Left kidney (tissue), 8 donors: ENCODE measurements around the gene HTD2. TPM values are rescaled to one million over a fixed set of nuclear protein-coding genes. Genes with fewer than 3 reads are reported as not detected.
"Not testable (repeated sequence)": the region's sequence is repeated elsewhere in the genome, so short reads cannot be mapped to it uniquely, and the experiment has no call there.

Experiments
- DNase-seq: peaks from one replicate; pipeline ENCODE4 v3.0.0-alpha.2; 2013
- long read RNA-seq, 8 donors: transcript quantifications; one replicate each; lab custom pipeline, GENCODE V29; 2026
- polyA plus RNA-seq: library from polyadenylated mRNA; unstranded; fragments of 120-200 nt; gene quantifications from one replicate; pipeline ENCODE4 v1.2.1, GENCODE V29; 2013; ENCODE audit not compliant: insufficient read length

The HTD2 gene
- 15.1 TPM for polyA plus RNA-seq
- long read RNA-seq, donor 1, transcript HTD2-201 (5 exons, 1,508 nt), result major isoform, 7 of 9 reads
- long read RNA-seq, donor 1, partial matches to known transcripts, result 0 of 9 reads
- long read RNA-seq, donor 1, other reads (novel, unspliced or antisense), result 0 of 9 reads
- long read RNA-seq, donor 2, transcript HTD2-206 (5 exons, 1,378 nt), result major isoform, 5 of 6 reads
- long read RNA-seq, donor 2, partial matches to known transcripts, result 0 of 6 reads
- long read RNA-seq, donor 2, other reads (novel, unspliced or antisense), result 0 of 6 reads
- long read RNA-seq, donor 3, partial matches to known transcripts, result 0 of 3 reads
- long read RNA-seq, donor 3, other reads (novel, unspliced or antisense), result 0 of 3 reads
- long read RNA-seq, donor 4, result 0 reads
- long read RNA-seq, donor 5, transcript HTD2-206 (5 exons, 1,378 nt), result minor isoform, 5 of 12 reads
- long read RNA-seq, donor 5, transcript HTD2-201 (5 exons, 1,508 nt), result major isoform, 6 of 12 reads
- long read RNA-seq, donor 5, partial matches to known transcripts, result 0 of 12 reads
- long read RNA-seq, donor 5, other reads (novel, unspliced or antisense), result 0 of 12 reads
- long read RNA-seq, donor 6, transcript HTD2-201 (5 exons, 1,508 nt), result major isoform, 6 of 7 reads
- long read RNA-seq, donor 6, partial matches to known transcripts, result 0 of 7 reads
- long read RNA-seq, donor 6, other reads (novel, unspliced or antisense), result 0 of 7 reads
- long read RNA-seq, donor 7, transcript HTD2-201 (5 exons, 1,508 nt), result major isoform, 12 of 13 reads
- long read RNA-seq, donor 7, partial matches to known transcripts, result 0 of 13 reads
- long read RNA-seq, donor 7, other reads (novel, unspliced or antisense), result 0 of 13 reads
- long read RNA-seq, donor 8, partial matches to known transcripts, result 0 of 3 reads
- long read RNA-seq, donor 8, other reads (novel, unspliced or antisense), result 0 of 3 reads

DNA sequence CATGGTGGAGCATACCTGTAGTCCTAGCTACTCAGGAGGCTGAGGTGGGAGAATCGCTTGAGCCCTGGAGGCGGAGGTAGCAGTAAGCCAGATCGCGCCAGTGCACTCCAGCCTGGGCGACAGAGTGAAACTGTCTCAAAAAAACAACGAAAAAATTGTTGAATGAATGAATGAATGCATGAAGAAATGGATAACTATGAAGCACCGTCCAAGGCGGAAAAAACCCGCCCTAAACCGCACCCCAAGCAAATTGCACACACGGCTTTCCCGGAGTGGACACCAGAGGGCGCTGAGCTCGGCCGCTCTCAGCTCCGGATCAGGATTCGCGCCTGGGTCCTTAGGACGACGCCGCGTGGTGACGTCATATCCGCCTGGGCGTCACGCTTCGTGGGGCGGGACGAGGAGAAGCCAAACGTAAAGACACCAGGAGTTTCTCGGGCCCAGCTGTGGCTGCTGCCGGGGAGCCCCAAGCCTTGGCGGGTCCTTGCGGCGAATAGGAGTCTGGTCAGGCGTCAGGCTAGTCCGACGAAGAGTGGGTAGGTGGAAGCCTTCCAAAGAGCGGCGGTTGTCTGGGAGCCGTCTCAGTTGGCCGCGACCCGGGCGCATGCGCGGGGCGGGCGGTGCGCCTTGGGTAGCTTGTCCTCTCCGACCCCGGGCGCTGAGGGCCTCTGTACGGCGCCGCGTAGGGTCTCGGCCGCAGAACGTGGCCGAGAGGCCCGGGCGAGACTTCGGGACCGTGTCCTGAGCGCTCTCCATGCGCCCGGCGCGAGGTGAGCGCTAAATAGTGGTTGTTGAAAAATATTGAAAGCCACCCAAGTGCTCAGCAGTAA lies at the start of gene HTD2, which contains the start of gene RPP14:
HTD2 (plus strand) TSS at position 639 of the 830 bp plus-strand sequence. CDS start 11,094 bp downstream, outside the sequence.
RPP14 (plus strand) TSS at position 364 of the 830 bp plus-strand sequence. CDS start 4,085 bp downstream, outside the sequence.
- peak; percentile 99 for DNase-seq

DNA sequence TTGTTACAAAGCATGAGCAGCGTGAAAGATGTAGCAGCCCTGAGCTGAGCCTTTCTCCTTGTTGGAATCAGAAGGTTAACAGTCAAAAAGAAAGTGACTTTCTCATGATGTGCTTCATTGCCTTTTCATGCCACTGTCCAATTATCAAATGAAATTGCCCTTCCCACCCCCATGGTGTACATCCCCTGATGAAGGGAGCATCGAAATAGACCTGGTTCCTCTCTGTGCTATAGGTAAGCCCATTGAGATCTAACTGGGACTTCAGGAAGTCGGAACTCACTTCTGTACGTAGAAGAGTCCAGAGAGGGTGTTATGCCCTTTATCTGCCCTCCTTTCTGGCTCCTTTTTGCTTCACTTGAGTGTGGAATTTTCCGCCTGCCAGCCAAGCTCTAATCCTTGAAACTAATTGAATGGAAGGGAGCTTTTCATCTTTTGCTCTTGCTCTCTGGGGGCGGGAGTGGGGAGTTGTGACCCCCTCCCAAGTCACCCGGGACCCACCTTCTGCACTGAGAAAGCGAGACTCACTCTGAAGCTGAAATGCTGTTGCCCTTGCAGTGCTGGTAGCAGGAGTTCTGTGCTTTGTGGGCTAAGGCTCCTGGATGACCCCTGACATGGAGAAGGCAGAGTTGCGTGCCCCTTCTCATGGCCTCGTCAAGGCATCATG lies 47.8 kb upstream of the HTD2 start:
- no peak for DNase-seq

DNA sequence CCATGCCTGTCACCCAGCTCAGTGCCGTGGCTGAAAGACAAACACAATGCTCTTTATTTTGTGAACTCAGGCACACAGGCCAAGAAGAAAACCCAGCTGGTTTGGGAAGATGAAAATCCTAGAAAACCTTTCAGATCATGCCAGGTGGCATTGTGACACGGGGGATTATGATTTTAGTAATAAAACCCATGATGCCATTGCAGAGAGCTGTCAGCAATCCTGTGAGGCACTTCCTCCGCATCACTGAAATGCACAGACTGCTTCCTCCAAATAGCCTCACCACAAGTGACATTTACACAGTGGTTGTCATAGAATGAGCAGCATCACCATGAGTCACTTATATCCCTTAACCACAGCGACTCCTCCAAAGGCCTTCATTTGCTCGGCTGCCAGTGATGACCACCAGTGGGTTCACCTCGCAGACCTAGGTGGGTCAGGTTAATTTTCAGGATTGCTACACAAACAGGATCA lies 46.0 kb upstream of the HTD2 start:
- no peak for DNase-seq

DNA sequence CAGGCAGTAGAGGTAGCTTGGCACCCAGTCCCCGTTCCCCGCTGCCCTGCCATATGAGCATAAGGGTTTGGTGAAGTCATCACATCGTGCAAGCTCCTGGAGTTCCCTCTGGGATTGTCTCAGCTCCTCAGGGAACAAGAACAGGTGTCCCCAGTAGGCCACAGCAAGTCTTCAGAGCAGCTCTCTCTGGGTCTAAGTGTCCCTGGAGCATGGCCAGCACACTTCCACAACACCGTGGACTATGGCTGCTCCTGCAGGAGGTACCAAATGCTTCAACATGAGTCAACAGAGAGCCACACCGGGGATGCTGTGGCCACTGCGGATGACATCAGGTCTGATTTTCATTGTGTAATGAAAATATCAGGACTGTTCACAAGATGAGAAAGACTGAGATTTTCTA lies 45.6 kb upstream of the HTD2 start:
- DNase-seq, result no peak

DNA sequence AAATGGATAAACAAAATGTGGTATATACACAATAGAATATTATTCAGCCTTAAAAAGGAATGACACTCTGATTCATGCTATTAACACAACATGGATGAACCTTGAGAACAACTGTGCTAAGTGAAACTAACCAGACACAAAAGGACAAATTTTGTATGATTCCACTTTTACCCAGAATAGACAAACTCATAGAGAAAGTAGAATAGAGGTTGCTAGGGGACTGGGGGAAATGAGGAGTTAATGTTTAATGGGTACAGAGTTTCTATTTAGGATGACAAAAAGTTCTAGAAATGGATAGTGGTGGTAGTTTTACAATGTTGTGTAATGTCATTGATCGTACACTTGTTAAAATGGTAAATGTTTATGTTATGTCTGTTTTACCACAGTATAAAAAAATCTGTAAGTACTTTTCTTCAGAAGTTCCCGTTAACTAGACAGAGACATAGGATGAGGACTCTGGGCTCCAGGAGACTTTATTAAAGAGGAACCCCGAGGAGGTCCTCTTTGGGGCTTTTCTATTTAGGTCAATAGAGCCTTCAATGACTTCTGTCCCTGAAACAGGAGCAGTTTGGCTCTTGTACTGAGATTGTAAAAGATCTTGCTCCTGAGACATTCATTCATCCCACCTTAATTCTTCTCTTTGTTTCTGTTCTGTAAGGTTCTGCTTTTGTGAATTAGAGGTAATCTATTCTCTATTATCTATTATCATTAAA lies 44.2 kb upstream of the HTD2 start:
- no peak for DNase-seq

DNA sequence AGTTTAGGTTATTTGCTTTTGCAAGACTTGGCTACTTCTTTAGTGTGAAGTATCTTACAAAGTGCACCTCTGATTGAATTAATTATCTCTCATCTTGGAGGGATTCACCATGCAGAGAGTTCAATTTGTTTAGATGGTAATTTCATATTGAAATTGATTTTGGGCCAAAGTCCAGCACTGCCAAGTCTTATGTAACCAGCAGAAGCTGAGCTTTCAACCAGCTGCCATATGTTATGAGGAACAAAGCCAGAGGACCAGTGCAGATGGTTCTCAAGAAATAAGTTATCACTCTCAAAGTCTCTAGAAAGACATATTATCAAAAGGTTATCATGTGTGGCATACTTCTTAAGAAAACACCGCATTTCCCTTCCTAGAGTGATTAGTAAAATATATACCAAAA lies 39.7 kb upstream of the HTD2 start:
- no peak for DNase-seq

DNA sequence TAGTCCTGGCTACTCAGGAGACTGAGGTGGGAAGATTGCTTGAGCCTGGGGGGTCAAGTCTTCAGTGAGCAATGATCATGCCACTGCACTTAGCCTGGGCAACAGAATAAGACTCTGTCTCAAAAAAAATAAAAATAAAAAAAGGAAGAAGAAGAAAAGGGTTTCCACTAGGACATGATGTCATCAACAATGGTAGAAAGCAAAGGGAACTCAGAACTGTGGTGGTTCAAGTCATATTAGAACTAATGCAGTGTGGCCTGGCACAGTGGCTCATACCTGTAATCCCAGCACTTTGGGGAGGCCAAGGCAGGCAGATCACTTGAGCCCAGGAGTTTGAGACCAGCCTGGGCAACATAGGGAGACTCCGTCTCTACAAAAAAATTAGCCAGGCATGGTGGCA lies 38.8 kb upstream of the HTD2 start:
- not testable (repeated sequence) for DNase-seq

DNA sequence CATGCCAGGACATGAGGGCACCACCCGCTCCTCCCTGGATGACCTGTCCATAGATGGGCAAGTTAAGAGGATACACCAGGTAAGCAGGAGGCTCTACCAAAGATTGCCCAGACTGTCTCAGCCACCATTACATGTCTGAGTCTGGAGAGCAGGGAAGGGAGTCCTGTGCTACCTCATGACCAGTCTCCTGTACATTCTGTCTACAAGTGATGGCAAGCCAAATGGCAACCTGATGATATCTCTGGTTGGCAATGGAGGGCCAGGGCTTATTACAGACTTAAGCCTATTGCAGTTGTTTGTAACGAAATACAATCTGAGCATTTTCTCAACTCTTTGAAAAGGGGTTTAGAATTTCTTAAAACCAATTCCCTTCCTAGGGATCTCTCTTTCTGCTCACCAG lies 37.0 kb upstream of the HTD2 start:
- no peak for DNase-seq

DNA sequence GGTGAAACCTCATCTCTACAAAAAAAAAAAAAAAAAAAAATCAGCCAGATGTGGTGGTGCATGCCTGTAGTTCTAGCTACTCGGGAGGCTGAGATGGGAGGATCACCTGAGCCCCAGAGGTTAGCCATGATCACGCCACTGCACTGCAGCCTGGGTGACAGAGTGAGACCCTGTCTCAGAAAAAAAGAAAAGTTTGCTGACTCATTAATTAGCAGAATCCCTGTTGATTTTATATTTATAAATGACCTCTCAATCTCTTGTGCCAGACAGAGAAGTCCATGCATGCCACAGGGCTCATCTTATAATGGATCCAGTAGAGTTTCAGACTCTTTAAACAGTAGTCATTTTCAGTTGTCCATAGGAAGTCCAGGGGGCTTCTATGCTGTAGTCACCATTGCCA lies 35.8 kb upstream of the HTD2 start:
- no peak for DNase-seq

DNA sequence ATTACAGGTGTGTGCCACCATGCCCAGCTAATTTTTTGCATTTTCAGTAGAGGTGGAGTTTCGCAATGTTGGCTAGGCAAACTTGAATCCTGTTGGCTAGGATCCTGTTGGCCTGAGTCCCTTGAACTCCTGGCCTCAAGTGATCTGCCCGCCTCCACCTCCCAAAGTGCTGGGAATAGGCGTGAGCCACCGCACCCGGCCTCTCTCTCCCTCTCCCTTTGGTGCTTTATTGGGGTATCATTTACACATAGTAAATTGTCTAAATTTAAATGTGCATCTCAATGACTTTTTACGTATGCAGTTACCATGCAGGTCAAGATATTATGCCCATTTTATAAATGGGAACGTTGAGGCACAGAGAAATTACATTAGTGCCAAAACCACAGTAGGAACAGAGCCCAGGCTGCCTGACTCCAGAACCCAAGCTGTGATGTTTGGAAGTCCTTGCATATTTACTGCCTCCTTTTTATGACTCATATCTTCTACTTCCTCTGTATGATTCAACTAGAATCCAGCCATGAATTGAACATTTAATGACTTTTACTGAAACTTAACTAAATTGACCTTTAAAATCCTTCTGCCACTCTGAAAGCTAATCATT lies 34.3 kb upstream of the HTD2 start:
- DNase-seq, result no peak

DNA sequence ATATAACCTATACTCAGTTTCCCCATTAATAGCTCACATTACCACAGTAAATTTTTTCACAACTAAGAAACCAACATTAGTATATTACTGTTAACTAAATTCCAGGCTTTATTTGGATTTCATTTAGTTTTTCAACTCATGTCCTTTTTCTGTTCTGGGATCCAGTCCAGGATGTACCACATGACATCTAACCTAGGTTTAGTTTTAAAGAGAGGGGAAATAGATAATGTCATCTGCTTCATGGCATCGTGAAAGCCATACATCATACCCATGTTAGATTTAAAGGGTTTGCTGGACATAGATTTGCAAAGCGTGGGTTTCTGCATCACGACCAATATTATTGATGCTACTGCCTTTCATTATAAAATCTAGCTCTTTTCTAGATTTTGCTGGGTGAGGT lies 33.4 kb upstream of the HTD2 start:
- no peak for DNase-seq

DNA sequence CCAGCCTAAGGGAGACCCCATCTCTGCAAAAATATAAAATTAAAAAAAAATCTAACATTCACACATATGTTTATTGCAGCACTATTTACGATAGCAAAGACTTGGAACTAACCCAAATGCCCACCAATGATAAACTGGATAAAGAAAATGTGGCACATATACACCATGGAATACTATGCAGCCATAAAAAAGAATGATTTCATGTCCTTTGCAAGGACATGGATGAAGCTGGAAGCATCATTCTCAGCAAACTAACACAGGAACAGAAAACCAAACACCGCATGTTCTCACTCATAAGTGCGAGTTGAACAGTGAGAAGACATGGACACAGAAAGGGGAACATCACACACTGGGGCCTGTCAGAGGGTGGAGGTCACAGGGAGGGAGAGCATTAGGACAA lies 33.0 kb upstream of the HTD2 start:
- not testable (repeated sequence) for DNase-seq

DNA sequence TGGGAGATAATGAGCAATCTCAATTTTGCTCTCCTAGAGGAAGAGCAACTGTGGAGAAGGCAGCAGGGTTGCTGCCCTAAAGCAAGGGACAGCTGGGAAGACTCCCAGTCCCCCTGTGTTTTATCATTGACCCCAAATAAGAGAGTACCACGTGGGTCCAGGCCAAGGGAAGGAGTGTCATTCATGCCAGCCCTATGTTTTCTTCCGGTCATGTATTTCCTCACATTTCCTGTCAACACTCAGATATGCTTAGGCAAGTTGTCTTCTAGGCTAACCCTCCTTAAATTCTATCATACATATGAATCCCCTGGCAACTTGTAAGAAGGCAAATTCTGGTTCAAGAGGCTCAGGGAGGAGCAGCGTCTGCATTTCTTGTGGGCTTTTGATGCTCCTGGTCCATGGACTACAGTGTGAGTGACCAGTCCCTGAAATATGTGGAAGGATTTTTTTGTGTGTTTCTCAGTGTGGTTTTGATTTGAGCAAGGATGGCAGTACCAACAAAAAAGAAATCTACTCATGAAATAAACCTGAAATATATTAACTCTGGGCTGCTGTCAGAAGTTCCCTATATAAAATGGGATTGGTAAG lies 32.2 kb upstream of the HTD2 start:
- DNase-seq, result no peak

DNA sequence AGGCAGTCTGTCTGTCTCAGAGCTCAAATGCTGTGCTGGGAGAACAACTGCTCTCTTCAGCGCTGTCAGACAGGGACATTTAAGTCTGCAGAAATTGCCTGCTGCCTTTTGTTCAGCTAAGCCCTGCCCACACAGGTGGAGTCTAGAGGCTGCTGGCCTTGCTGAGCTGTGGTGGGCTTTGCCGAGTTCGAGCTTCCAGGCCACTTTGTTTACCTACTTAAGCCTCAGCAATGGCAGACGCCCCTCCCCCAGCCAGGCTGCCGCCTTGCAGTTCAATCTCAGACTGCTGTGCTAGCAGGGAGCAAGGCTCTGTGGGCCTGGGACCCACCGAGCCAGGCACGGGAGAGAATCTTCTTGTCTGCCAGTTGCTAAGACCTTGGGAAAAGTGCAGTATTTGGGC lies 25.3 kb upstream of the HTD2 start:
- no peak for DNase-seq

DNA sequence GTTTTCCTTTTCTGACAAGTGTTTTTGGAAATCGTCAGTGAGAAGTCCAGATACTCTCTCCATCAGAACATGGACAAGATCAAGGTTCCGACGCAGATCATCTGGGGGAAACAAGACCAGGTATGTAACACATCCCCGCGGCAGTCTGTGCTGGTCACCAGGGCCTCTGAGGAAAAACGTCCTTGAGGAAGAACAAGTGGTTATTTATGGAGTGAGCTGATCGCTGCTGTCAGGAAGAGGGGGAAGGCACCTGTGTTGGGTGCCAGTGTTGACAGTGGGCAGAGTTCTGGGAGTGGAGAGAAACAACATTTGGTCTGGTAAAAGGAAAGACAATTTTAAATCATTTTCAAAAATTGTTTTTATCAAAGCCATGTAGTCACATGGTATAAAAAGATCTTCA lies 21.0 kb upstream of the HTD2 start:
- no peak for DNase-seq

DNA sequence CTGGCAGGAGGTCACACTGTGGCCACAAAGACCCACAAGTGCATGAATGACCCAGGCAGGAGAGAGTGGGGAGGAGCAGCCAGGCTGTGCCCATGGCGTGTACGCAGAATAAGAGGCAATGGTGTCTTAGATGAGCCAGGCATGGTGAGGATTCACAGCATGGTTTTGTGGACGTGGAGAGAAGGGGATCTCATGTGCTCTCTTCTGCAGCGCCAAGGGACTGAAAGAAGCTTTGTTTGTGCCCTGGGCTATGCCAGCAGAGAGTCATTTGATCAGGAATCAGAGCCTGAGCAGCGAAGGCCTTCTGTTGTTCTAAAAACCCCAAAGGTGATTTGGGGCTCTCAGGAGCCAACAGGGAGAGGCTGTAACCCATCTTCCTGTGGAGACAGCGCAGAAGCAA lies 19.0 kb upstream of the HTD2 start:
- no peak for DNase-seq

DNA sequence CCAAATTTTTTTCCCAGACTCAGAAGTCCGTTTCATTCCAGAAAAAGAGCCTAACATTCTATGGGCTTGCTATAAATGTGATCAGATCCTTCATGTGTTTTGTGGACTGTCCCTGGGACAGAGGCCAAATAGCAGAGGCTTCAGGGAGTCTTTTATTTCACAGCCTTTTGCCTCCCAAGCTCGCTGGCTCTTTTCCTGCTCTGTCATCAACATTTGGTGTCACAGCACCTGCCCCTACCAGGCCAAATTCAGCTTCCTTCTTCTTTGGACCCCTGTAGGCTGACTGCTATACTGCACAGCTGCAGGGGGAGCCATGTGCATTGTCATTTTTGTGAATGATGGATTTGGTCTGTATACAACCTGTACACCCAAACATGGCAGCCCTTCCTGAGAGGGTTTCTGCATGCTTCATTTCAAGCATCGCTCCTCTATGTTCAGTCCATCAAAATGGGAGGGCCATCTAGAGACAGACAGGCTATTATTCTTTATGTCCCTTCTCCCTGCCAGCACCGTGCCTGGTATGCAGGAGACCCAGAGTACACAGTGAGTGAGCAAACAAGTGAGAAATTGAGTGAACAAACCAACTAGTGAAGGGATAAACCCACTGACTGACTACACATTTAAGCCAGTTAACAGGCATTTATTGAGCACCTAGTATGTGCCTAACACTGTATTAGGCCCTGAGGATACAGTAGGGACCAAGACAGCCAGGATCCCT lies 18.1 kb upstream of the HTD2 start:
- DNase-seq, result no peak

DNA sequence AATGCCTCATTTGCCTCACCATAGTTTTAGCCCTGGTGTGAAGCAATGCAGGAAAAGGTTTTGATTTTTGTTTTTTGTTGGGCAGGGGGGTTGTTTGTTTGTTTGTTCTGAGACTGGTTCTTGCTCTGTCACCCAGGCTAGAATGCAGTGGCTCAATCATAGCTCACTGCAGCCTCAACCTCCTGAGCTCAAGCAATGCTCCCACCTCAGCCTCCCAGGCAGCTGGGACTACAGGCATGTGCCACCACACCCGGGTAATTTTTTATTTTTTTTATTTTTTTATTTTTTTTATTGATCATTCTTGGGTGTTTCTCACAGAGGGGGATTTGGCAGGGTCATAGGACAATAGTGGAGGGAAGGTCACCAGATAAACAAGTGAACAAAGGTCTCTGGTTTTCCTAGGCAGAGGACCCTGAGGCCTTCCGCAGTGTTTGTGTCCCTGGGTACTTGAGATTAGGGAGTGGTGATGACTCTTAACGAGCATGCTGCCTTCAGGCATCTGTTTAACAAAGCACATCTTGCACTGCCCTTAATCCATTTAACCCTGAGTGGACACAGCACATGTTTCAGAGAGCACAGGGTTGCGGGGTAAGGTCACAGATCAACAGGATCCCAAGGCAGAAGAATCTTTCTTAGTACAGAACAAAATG lies 17.2 kb upstream of the HTD2 start:
- DNase-seq, result not testable (repeated sequence)

DNA sequence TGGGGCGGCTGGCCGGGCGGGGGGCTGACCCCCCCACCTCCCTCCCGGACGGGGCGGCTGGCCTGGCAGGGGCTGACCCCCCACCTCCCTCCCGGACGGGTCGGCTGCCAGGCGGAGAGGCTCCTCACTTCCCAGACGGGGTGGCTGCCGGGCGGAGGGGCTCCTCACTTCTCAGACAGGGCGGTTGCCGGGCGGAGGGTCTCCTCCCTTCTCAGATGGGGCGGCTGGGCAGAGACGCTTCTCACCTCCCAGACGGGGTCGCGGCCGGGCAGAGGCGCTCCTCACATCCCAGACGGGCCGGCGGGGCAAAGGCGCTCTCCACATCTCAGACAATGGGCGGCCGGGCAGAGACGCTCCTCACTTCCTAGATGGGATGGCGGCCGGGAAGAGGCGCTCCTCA lies 15.9 kb upstream of the HTD2 start:
- not testable (repeated sequence) for DNase-seq
